Activated naive CD4-positive, alpha-beta T cell treated with anti-CD3 and anti-CD28 coated beads, Interleukin-2, amount 10 ng/mL, durations not matched to agents 7 days and 5 days (primary cell): ENCODE data around the gene BACE2.
"Not testable (repeated sequence)": the region's sequence is repeated elsewhere in the genome, so short reads cannot be mapped to it uniquely, and the experiment has no call there.

ENCODE experiments used
- CTCF ChIA-PET: fragments of 350-600 bp; sonication (Branson Sonifier 250); formaldehyde crosslinking; loops from one replicate; lab custom pipeline; 2021; ENCODE audit warnings: antibody characterized with exemption; lab: Charles Lee
- DNase-seq: peaks from one replicate; pipeline ENCODE4 v3.0.0-alpha.2; 2020
- H3K27ac Mint-ChIP-seq: one replicate; pipeline ENCODE4 v1.8.0; 2021; ENCODE audit warnings: mild to moderate bottlenecking, moderate library complexity, mixed read lengths
- H3K27me3 Mint-ChIP-seq: one replicate; pipeline ENCODE4 v1.8.0; 2021; ENCODE audit warnings: mild to moderate bottlenecking, mixed read lengths
- H3K36me3 Mint-ChIP-seq: one replicate; pipeline ENCODE4 v1.8.0; 2021; ENCODE audit warnings: mixed read lengths
- H3K4me1 Mint-ChIP-seq: one replicate; pipeline ENCODE4 v1.8.0; 2021; ENCODE audit warnings: mixed read lengths
- H3K4me3 Mint-ChIP-seq: one replicate; pipeline ENCODE4 v1.8.0; 2021; ENCODE audit warnings: mild to moderate bottlenecking, moderate library complexity, mixed read lengths
- H3K9me3 Mint-ChIP-seq: one replicate; pipeline ENCODE4 v1.8.0; 2021; ENCODE audit warnings: mixed read lengths

The BACE2 gene

DNA sequence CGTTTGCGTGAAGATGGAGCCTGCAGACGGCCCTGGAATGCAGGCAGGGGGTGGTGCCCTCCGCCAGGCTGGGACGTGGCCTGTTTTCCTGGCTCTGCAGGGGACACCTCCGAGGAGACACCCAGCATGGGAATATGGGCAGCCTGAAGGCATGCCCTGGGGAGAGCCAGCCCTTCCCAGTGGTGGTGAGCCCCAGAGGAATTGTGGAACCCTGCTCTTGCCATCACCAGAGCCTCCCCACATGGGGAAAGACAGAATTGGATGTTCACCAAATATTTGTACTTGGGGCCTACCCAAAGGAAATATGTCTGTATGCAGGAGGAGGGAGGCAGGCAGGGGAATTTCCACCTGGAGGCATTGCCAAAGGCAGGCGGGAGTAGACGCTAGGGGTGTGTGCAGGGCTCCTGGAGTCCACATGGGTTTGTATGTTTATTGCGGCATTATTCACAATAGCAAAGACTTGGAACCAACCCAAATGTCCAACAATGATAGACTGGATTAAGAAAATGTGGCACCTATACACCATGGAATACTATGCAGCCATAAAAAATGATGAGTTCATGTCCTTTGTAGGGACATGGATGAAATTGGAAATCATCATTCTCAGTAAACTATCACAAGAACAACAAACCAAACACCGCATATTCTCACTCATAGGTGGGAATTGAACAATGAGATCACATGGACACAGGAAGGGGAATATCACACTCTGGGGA lies 70.3 kb downstream of the BACE2 start:
- H3K4me3 Mint-ChIP-seq, H3K27me3 Mint-ChIP-seq, H3K9me3 Mint-ChIP-seq, H3K27ac Mint-ChIP-seq, DNase-seq, H3K36me3 Mint-ChIP-seq, CTCF ChIA-PET, H3K4me1 Mint-ChIP-seq: not testable (repeated sequence)

DNA sequence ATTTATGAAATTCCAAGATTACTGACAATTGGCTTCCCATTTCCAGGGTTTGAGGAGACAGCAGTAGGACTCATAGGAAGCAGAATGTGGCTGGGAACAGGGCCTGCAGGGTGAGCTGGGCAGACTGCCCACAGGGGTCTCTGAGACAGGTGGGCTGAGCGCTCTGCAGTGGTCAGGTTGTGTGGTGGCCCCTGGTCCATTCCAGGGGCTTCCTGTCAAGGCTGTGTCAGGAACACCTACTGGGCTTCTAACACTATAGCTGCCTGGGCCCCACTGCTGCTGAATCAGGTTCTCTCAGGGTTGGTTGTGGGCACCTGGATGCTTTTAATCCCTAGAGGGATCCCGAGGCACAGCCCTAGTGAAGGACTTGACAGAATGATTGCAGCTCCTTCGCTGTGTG lies 72.1 kb downstream of the BACE2 start:
- no peak overlapping the region for H3K4me3 Mint-ChIP-seq
- H3K9me3 Mint-ChIP-seq = no peaks in the 10 kb centered on the region
- no peak for DNase-seq
- CTCF ChIA-PET = no interaction called here
- peaks cover 4% of the 10 kb centered on the region for H3K27me3 Mint-ChIP-seq
- H3K36me3 Mint-ChIP-seq = no peaks in the 10 kb centered on the region
- H3K27ac Mint-ChIP-seq = no peak overlapping the region
- H3K4me1 Mint-ChIP-seq = no peaks in the 10 kb centered on the region

DNA sequence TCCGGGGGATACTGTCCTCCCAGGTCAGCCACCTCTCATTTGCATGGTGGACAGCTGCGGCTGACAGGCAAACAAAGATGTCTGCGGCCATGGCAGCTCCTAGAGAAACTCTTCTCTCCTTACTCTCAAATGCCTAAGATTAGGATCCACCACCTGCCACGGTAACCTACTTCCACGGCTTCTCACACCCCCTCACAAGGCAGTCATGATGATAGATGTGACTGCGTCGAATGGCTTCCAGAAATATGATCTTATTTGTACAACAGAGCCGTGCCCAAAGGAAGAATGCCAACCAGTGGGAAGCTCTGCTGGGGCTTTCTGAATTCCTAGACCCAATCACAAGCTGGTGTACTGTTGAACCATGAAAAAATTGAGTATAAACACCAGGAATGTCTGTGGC lies 73.4 kb downstream of the BACE2 start:
- peaks cover 4% of the 10 kb centered on the region for H3K27me3 Mint-ChIP-seq
- H3K4me1 Mint-ChIP-seq = no peaks in the 10 kb centered on the region
- DNase-seq = no peak
- H3K36me3 Mint-ChIP-seq = no peaks in the 10 kb centered on the region
- H3K9me3 Mint-ChIP-seq = no peaks in the 10 kb centered on the region
- CTCF ChIA-PET = no interaction called here
- H3K27ac Mint-ChIP-seq = no peak overlapping the region
- no peak overlapping the region for H3K4me3 Mint-ChIP-seq

DNA sequence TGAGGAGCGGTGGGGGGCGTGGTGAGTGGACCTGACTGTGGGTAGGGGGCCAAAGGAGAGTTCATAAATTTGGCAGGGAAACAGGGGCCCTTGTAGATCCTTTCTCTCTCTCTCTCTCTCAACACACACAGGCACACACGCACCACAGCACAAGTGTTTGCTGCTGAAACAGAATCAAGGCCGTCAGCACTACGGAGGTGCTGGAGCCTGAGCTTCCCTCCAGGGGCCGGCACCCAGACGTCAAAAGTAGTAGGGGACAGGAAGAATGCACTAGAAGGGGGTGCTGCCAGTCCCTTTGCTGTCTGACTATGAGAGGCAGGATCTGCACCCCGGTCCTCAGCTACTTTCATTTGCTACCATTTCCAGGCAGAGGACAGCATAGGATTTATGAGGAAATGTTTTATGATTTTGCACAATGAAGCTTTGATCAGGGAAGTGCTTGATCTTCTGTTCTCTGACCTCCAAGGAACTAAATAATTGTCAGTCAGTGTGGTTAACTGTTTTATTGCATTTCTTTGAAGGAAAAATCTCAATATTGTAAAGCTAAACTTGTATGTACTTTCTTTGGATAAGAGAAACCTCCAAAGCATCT lies 74.4 kb downstream of the BACE2 start:
- Mint-ChIP-seq H3K4me1 (no peaks in the 10 kb centered on the region), H3K27me3 (peaks cover 7% of the 10 kb centered on the region), H3K4me3 (no peak overlapping the region), H3K36me3 (no peaks in the 10 kb centered on the region), H3K27ac (no peak overlapping the region), H3K9me3 (no peaks in the 10 kb centered on the region)
- CTCF ChIA-PET = no interaction called here
- DNase-seq = no peak

DNA sequence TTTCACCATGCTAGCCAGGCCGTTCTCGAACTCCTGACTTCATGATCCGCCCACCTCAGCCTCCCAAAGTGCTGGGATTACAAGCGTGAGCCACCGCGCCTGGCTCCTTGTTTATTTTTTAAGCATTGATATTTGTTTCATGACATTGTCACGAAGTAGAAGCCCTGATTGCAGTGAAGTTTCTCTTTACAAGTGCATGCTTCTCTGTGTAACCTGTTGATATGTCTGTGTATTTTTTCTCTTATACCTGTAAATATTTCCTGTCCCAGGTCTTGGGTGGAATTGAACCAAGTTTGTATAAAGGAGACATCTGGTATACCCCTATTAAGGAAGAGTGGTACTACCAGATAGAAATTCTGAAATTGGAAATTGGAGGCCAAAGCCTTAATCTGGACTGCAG lies 75.1 kb downstream of the BACE2 start:
- no peaks in the 10 kb centered on the region for H3K4me1 Mint-ChIP-seq
- CTCF ChIA-PET = no interaction called here
- H3K4me3 Mint-ChIP-seq = no peak overlapping the region
- peaks cover 7% of the 10 kb centered on the region for H3K27me3 Mint-ChIP-seq
- no peak overlapping the region for H3K27ac Mint-ChIP-seq
- H3K9me3 Mint-ChIP-seq = no peaks in the 10 kb centered on the region
- DNase-seq = no peak
- no peaks in the 10 kb centered on the region for H3K36me3 Mint-ChIP-seq

DNA sequence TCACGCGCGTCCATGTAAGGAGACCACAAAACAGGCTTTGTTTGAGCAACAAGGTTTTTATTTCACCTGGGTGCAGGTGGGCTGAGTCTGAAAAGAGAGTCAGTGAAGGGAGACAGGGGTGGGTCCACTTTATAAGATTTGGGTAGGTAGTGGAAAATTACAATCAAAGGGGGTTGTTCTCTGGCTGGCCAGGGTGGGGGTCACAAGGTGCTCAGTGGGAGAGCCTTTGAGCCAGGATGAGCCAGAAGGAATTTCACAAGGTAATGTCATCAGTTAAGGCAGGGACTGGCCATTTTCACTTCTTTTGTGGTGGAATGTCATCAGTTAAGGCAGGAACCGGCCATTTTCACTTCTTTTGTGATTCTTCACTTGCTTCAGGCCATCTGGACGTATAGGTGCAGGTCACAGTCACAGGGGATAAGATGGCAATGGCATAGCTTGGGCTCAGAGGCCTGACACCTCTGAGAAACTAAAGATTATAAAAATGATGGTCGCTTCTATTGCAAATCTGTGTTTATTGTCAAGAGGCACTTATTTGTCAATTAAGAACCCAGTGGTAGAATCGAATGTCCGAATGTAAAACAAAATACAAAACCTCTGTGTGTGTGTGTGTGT lies 76.4 kb downstream of the BACE2 start:
- H3K4me3 Mint-ChIP-seq, DNase-seq, H3K36me3 Mint-ChIP-seq, H3K4me1 Mint-ChIP-seq, H3K27ac Mint-ChIP-seq, H3K9me3 Mint-ChIP-seq, H3K27me3 Mint-ChIP-seq, CTCF ChIA-PET: not testable (repeated sequence)

DNA sequence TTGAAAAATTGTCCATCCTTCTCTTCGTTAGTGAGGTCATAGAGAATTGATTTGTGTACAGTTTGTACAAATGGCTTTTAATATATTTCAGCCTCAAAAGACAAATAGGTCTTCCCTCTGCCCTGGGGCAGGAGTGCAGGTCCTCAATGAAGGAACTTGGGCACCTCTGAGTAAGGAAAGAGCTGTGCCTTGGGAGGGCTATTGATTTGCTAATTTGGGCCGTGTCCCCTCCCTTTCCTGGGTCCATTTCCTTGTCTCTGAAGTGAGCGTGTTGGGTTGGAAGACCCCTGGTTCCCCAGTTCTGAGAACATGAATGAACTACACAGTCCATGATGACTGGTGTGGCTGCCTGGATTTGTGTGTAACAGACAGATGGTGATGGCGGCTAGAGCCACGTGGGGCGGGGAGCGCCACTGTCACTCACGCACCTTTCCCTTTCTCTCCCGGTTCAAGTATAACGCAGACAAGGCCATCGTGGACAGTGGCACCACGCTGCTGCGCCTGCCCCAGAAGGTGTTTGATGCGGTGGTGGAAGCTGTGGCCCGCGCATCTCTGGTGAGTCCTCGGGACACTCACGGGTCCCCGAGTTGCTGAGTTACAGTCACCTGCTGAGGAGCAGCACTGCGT lies 77.7 kb downstream of the BACE2 start:
- H3K36me3 Mint-ChIP-seq = no peaks in the 10 kb centered on the region

DNA sequence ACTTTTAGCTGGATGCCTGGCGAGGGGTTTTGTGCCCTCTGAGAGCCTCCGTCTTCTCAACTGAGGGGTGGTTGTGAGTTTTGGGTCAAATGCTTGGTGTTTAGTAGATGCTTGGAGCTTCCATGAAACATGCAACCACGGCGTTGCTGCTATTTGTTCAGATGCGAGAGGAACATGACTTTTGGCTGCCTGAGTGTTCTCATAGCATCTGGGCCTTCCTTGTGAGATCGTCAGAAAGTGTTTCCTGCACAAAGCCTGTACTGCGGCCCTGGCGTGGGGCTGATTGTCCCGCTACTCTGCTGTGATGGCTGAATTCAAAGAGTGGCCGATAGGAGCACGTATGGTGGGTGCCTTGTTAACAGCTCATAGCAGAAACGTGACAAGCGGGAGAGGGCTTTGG lies 78.8 kb downstream of the BACE2 start:
- H3K9me3 Mint-ChIP-seq = no peaks in the 10 kb centered on the region
- H3K4me1 Mint-ChIP-seq = no peaks in the 10 kb centered on the region
- no peaks in the 10 kb centered on the region for H3K36me3 Mint-ChIP-seq
- CTCF ChIA-PET = no interaction called here
- peaks cover 10% of the 10 kb centered on the region for H3K27me3 Mint-ChIP-seq
- H3K27ac Mint-ChIP-seq = no peak overlapping the region
- H3K4me3 Mint-ChIP-seq = no peak overlapping the region
- DNase-seq = no peak

More for the DNA sequence above, 77.7 kb downstream of the BACE2 start:
- Mint-ChIP-seq H3K9me3 (no peaks in the 10 kb centered on the region), H3K27ac (no peak overlapping the region), H3K4me3 (no peak overlapping the region), H3K4me1 (no peaks in the 10 kb centered on the region), H3K27me3 (peaks cover 10% of the 10 kb centered on the region)
- no peak for DNase-seq
- CTCF ChIA-PET = no interaction called here

DNA sequence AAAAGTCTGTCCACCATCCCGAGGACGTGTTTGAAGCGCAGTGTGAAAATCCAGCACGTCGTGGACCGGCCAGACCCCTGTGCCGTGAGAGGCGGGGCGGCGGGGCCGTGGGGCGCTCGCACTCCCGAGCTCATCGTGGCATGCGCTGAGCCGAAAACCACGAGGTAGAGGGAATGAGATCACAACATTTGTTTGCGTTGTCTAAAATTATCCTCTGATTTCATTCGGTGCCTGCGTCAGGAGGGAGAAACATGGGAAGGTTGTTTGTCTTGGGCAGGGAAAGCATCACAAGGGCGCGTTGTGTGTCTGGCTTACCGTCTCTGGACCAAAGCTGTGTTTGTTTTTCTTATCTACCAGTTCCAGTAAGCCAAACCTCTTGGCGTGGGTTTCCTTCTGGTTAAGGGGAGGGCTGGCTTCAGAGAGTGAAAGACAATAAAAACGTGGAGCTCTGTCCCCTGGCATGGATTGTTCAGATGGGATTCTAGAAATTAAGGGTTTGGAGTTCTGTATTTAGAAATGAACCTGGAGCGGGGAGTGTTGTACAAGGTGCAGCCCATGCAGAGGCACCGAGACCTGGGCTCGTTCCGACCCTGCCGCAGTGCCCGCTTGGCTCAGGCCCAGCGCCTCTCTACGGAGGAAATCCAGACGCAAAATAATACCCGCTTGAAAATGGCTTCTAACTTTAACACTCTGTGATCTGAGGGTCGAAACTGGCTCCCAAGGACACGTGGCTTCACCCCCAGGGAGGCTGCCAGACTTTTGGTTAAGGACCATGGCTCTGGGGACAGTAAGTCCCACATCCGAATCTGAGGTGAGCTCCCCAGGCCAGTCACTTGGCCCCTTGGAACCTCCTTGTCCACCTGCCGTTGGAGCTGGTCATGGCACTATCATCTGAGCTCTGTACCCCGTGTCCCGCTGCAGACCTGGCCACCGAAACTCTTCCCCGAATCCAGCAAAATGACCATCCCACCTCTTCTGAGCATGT lies 79.9 kb downstream of the BACE2 start:
- no peaks in the 10 kb centered on the region for H3K36me3 Mint-ChIP-seq
- CTCF ChIA-PET = no interaction called here
- no peak overlapping the region for H3K4me3 Mint-ChIP-seq
- H3K4me1 Mint-ChIP-seq = no peaks in the 10 kb centered on the region
- no peaks in the 10 kb centered on the region for H3K9me3 Mint-ChIP-seq
- peaks cover 7% of the 10 kb centered on the region for H3K27me3 Mint-ChIP-seq
- DNase-seq = no peak
- no peak overlapping the region for H3K27ac Mint-ChIP-seq

DNA sequence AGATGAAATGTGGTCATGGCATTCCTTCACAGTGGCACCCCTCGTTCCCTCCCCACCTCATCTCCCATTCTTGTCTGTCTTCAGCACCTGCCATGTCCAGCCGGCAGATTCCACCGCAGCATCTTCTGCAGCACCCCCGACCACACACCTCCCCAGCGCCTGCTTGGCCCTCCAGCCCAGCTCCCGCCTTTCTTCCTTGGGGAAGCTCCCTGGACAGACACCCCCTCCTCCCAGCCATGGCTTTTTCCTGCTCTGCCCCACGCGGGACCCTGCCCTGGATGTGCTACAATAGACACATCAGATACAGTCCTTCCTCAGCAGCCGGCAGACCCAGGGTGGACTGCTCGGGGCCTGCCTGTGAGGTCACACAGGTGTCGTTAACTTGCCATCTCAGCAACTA lies 81.5 kb downstream of the BACE2 start:
- H3K36me3 Mint-ChIP-seq = no peaks in the 10 kb centered on the region
- H3K27me3 Mint-ChIP-seq = peaks cover 10% of the 10 kb centered on the region
- no peaks in the 10 kb centered on the region for H3K9me3 Mint-ChIP-seq
- DNase-seq = no peak
- no peak overlapping the region for H3K4me3 Mint-ChIP-seq
- CTCF ChIA-PET = no interaction called here
- H3K27ac Mint-ChIP-seq = no peak overlapping the region
- no peaks in the 10 kb centered on the region for H3K4me1 Mint-ChIP-seq

DNA sequence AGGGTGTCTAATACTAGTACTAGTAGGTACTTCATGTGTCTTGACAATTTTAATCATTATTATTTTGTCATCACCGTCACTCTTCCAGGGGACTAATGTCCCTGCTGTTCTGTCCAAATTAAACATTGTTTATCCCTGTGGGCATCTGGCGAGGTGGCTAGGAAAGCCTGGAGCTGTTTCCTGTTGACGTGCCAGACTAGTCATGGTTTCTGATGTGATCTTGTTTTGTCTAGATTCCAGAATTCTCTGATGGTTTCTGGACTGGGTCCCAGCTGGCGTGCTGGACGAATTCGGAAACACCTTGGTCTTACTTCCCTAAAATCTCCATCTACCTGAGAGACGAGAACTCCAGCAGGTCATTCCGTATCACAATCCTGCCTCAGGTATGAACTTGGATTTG lies 82.6 kb downstream of the BACE2 start:
- no peaks in the 10 kb centered on the region for H3K36me3 Mint-ChIP-seq
- no peak for DNase-seq
- CTCF ChIA-PET = no interaction called here
- H3K27me3 Mint-ChIP-seq = peaks cover 10% of the 10 kb centered on the region
- no peaks in the 10 kb centered on the region for H3K4me1 Mint-ChIP-seq
- no peak overlapping the region for H3K27ac Mint-ChIP-seq
- H3K9me3 Mint-ChIP-seq = no peaks in the 10 kb centered on the region
- H3K4me3 Mint-ChIP-seq = no peak overlapping the region

DNA sequence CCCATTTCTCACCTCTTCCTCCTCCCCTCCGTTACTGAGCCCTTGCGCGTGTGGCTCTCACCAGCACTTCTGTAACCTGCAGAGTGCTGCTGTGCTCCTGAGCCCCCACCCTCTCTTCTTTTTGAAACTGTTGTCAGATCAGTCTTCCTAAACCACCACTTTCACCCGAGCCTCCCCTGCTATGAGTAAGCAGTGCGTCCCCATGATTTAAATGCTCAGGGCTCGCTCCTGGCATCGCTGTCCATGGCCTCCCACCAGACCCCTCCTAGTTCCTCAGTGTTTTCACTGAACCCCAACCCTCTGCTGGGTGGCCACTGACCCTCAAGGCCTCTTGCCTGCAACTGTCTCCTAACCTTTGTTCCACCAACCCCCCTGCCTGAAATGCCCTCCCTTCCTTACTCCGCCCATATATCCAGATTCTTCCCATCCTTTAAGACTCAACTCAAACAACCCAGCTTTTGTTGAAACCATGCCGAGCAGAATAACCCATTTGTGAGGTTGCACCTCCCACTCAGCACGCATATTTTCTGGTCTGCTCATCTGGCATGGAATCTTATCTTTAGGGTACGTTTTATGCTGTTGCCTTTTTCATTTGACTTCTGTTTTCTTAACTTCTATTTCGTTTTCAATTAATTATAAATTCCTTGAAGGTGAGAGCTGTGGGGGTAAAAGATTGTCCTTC lies 84.1 kb downstream of the BACE2 start:
- H3K27me3 Mint-ChIP-seq = peaks cover 7% of the 10 kb centered on the region
- H3K27ac Mint-ChIP-seq = no peak overlapping the region
- no peak overlapping the region for H3K4me3 Mint-ChIP-seq
- H3K9me3 Mint-ChIP-seq = no peaks in the 10 kb centered on the region
- no peak for DNase-seq
- H3K4me1 Mint-ChIP-seq = no peaks in the 10 kb centered on the region
- CTCF ChIA-PET = interaction anchor here (0.6 kb wide), 1 partner anchor 861 kb away, joined by 3 read pairs; no protein-coding TSS in a partner anchor
- H3K36me3 Mint-ChIP-seq = no peaks in the 10 kb centered on the region

DNA sequence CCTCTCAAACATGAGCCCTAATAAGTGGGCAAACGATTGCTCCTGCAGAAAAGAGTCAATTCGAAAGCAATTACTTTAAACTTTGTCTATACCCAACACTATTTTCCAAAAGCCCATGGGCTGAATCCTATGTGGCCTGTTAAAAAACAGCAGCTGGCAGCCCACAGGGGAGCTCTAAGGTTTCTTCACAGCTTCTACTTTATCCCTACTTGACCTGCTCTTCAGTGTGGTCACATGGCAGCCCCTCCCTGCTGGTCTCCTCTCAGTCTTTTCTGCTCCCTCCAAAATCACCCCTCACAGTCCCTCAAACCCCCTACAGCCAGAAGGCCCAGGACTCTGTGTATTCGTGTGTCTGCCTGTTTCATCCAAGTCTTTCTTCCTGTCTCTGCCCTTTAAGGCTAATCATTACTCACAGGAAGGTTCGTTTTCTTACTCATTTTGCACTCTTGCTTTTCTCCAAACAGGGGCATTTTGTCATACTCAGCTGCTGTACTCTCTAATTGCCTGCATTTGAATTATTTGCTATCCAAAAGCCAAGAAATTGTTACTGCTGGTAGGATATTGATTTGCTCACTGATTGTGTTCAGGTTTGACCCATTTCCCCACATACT lies 86.2 kb downstream of the BACE2 start:
- CTCF ChIA-PET = no interaction called here
- H3K4me3 Mint-ChIP-seq = no peak overlapping the region
- DNase-seq = no peak
- no peaks in the 10 kb centered on the region for H3K36me3 Mint-ChIP-seq
- H3K27me3 Mint-ChIP-seq = peaks cover 6% of the 10 kb centered on the region
- H3K9me3 Mint-ChIP-seq = no peaks in the 10 kb centered on the region
- H3K4me1 Mint-ChIP-seq = no peaks in the 10 kb centered on the region
- H3K27ac Mint-ChIP-seq = no peak overlapping the region
